Measurements from ENCODE around the gene APCS.

The APCS gene

DNA sequence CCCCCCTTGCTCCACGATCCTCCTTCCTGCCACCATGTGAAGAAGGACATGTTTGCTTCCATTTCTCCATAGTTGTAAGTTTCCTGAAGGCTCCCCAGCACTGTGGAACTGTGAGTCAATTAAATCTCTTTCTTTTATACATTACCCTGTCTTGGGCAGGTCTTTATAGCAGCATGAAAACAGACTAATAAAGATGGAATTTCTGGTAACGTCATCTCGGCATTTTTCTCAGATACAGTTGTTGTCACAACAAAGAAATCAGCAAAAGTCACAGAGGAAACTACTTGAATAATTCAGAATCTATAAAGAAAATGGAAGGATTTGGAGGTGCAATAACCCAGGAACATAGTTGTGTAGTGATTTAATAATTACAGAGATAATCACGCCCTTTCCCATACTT lies 4.4 kb downstream of the APCS start:
- no peaks in the 10 kb centered on the region for H3K4me1 ChIP-seq (ENCODE audit: control insufficient read depth in 1 of 2, insufficient read depth in 2 of 2, low read length in 2 of 2)
- H3K9me3 ChIP-seq (ENCODE audit: control insufficient read depth in 1 of 2, low read length in 2 of 2) = no peaks in the 10 kb centered on the region
- H3K27ac ChIP-seq (ENCODE audit: low read length) = no peak overlapping the region
- no peaks in the 10 kb centered on the region for H3K36me3 ChIP-seq (ENCODE audit: control insufficient read depth in 1 of 2, insufficient read depth in 2 of 2, low read length in 2 of 2)
- no peak overlapping the region for H3K4me3 ChIP-seq (ENCODE audit: low read depth in 1 of 2, low read length in 2 of 2)
- no peaks in the 10 kb centered on the region for H3K27me3 ChIP-seq (ENCODE audit: low read depth, low read length)

DNA sequence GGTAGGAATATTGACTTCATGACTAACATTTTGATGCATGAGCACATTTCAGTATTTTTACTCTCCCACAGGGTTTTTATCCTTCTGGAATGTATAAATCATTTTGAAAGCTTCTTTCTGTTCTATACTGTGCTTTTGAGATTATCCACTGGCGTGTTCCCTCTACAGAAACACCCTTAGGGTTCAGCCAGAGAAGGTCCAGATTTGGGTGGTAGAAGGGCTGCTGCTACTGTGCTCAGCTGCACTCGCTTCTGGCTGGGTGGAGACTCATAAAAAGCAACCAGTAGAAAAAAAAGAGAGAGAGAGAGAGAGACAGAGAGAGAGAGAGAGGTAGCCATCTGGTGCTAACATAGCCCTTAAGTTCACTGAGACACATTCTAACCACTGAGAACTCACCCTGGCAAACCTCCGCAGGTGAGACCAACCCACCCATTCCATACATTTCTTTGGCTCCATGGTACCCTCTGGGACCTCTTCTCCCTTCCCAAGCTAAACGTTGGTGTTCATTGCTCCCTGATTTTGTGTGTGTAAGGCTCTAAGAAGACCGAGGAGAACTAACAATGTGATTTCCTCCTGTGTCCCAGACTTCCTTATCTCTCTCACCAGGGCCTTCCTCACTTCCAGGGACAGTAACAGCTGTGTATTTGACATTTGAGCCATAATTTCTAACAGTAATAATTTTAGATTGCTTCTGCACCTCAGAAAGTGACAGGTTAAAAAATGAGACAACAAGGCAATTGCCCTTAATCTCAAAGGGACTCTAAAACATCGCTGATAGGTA lies 7.2 kb downstream of the APCS start:
- no peak overlapping the region for H3K4me3 ChIP-seq (ENCODE audit: low read depth in 1 of 2, low read length in 2 of 2)
- no peaks in the 10 kb centered on the region for H3K4me1 ChIP-seq (ENCODE audit: control insufficient read depth in 1 of 2, insufficient read depth in 2 of 2, low read length in 2 of 2)
- H3K27ac ChIP-seq (ENCODE audit: low read length) = no peak overlapping the region
- H3K36me3 ChIP-seq (ENCODE audit: control insufficient read depth in 1 of 2, insufficient read depth in 2 of 2, low read length in 2 of 2) = no peaks in the 10 kb centered on the region
- no peaks in the 10 kb centered on the region for H3K9me3 ChIP-seq (ENCODE audit: control insufficient read depth in 1 of 2, low read length in 2 of 2)
- H3K27me3 ChIP-seq (ENCODE audit: low read depth, low read length) = no peaks in the 10 kb centered on the region

DNA sequence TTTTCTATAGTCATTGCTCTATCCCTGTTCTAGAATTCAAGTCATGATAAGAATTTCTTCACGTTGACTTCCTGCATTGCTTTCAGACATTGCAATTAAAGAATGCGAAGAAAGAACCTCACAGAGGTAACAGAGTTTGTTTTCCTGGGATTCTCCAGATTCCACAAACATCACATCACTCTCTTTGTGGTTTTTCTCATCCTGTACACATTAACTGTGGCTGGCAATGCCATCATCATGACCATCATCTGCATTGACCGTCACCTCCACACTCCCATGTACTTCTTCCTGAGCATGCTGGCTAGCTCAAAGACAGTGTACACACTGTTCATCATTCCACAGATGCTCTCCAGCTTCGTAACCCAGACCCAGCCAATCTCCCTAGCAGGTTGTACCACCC lies 10.6 kb downstream of the APCS start:
- Histone ChIP-seq H3K9me3 (ENCODE audit: control insufficient read depth in 1 of 2, low read length in 2 of 2) (no peaks in the 10 kb centered on the region), H3K27ac (ENCODE audit: low read length) (no peak overlapping the region), H3K4me3 (ENCODE audit: low read depth in 1 of 2, low read length in 2 of 2) (no peak overlapping the region), H3K36me3 (ENCODE audit: control insufficient read depth in 1 of 2, insufficient read depth in 2 of 2, low read length in 2 of 2) (no peaks in the 10 kb centered on the region), H3K27me3 (ENCODE audit: low read depth, low read length) (no peaks in the 10 kb centered on the region), H3K4me1 (ENCODE audit: control insufficient read depth in 1 of 2, insufficient read depth in 2 of 2, low read length in 2 of 2) (no peaks in the 10 kb centered on the region)

DNA sequence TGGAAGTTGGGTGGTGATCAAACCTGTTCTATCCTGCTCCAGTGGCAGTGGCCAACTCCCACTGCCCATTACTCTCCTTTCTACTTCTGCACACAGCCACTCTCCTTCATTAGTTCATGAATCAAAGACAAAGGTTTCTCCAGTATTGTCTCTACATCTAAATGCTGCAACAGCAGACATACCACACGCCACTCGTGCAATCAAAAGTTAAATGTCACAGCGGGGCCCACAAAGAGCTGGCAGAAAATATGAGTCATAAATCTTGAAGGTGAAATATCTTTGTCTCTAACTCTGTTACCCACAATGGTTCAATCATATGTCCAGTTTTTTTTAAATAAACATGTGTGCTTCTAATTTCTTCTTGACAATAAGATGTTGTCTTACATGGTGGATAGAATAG lies 13.3 kb downstream of the APCS start:
- Histone ChIP-seq H3K4me3 (ENCODE audit: low read depth in 1 of 2, low read length in 2 of 2) (no peak overlapping the region), H3K27me3 (ENCODE audit: low read depth, low read length) (no peaks in the 10 kb centered on the region), H3K27ac (ENCODE audit: low read length) (no peak overlapping the region), H3K4me1 (ENCODE audit: control insufficient read depth in 1 of 2, insufficient read depth in 2 of 2, low read length in 2 of 2) (no peaks in the 10 kb centered on the region), H3K36me3 (ENCODE audit: control insufficient read depth in 1 of 2, insufficient read depth in 2 of 2, low read length in 2 of 2) (no peaks in the 10 kb centered on the region), H3K9me3 (ENCODE audit: control insufficient read depth in 1 of 2, low read length in 2 of 2) (no peaks in the 10 kb centered on the region)

DNA sequence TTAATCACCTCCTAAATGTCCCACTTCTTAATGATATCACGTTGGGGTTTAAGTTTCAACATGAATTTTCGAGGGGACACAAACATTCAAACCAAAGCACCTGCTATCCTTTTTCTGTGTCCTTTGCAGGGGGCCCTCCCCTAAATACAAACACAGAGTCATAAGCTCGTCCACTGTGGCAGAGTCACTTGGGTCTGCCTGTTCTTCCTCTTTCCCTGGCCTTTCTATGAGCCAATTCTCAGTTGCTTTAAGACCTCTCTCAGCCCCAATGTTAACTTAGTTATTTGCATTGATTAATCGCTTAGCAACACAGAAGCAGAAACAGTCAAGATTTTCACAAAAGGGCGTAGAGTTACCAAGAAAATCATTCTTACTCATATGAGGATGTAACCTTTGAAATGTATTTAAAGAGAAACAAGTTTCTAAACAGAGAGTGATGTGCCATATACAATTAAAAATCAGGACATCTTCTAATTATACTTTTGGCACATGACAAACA lies 14.9 kb downstream of the APCS start:
- Histone ChIP-seq H3K27me3 (ENCODE audit: low read depth, low read length) (no peaks in the 10 kb centered on the region), H3K9me3 (ENCODE audit: control insufficient read depth in 1 of 2, low read length in 2 of 2) (no peaks in the 10 kb centered on the region), H3K36me3 (ENCODE audit: control insufficient read depth in 1 of 2, insufficient read depth in 2 of 2, low read length in 2 of 2) (no peaks in the 10 kb centered on the region), H3K4me3 (ENCODE audit: low read depth in 1 of 2, low read length in 2 of 2) (no peak overlapping the region), H3K27ac (ENCODE audit: low read length) (no peak overlapping the region), H3K4me1 (ENCODE audit: control insufficient read depth in 1 of 2, insufficient read depth in 2 of 2, low read length in 2 of 2) (no peaks in the 10 kb centered on the region)

DNA sequence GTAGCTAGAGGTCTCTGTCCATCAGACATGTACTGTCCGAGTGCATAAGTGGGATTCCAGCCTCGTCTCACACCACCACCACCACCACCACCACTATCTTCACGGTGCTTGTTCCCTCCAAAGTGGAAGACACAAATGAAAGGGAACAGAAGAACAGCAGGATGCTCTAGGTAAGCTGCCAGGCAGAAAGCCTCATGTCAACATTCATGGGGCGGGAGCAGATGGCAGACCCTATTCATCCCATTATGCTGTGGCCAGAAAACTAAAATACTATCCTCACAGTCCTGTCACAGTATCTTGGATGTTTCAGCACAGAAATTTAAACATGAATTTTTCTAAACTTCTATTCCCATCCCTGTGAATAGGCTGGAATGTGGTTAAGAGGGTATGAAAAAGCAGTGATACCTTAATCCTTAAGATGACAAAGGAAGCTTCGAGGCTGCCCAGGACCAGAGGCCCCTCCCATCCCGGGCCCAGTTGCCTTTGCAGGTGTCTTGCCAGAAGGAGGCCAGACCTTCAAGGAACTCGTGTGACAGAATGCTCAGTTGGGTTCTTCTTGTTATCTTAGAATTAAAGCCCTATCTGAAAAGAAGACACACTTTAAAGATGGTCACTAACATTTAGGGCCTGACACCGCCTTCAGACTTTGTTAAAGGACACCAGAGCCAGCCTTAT lies 24.7 kb downstream of the APCS start:
- no peak overlapping the region for H3K4me3 ChIP-seq (ENCODE audit: low read depth in 1 of 2, low read length in 2 of 2)
- no peaks in the 10 kb centered on the region for H3K27me3 ChIP-seq (ENCODE audit: low read depth, low read length)
- H3K27ac ChIP-seq (ENCODE audit: low read length) = no peak overlapping the region
- H3K36me3 ChIP-seq (ENCODE audit: control insufficient read depth in 1 of 2, insufficient read depth in 2 of 2, low read length in 2 of 2) = no peaks in the 10 kb centered on the region
- peaks cover 0 to 4% of the 10 kb centered on the region in 2 donors for H3K9me3 ChIP-seq (ENCODE audit: control insufficient read depth in 1 of 2, low read length in 2 of 2)
- no peaks in the 10 kb centered on the region for H3K4me1 ChIP-seq (ENCODE audit: control insufficient read depth in 1 of 2, insufficient read depth in 2 of 2, low read length in 2 of 2)

DNA sequence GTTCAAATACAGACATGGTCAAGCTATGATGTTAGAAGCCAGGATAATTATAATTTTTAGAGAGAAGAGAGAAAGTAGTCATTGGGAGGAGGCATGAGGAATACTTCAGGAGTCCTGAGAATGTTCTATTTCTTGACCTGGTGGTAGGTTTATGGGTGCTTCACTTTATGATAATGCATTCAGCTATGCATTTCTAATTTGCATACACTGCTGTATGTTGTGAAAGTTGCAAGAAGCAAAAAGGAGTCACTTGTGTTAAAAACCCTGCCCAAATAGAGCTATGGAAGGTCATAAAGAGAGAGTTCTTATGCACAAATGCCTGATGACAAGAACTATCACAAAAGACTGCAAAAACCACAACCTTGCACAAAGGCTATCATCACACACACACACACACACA lies 45.3 kb downstream of the APCS start:
- H3K27ac ChIP-seq (ENCODE audit: low read length) = no peak overlapping the region
- H3K36me3 ChIP-seq (ENCODE audit: control insufficient read depth in 1 of 2, insufficient read depth in 2 of 2, low read length in 2 of 2) = no peaks in the 10 kb centered on the region
- no peaks in the 10 kb centered on the region for H3K27me3 ChIP-seq (ENCODE audit: low read depth, low read length)
- H3K9me3 ChIP-seq (ENCODE audit: control insufficient read depth in 1 of 2, low read length in 2 of 2) = no peaks in the 10 kb centered on the region
- no peaks in the 10 kb centered on the region for H3K4me1 ChIP-seq (ENCODE audit: control insufficient read depth in 1 of 2, insufficient read depth in 2 of 2, low read length in 2 of 2)
- no peak overlapping the region for H3K4me3 ChIP-seq (ENCODE audit: low read depth in 1 of 2, low read length in 2 of 2)
